CD4-positive, alpha-beta T cell treated with Interleukin-6 at 100 ng/mL for 8 hours (primary cell): ENCODE data around the gene MRPS34.

Experiments used
- DNase-seq: peaks from one replicate; pipeline ENCODE4 v3.0.0-alpha.2; 2020; ENCODE audit warnings: mixed read lengths, low spot score

The MRPS34 gene

GRCh38 chr16:1794221-1794871, 21.4 kb upstream of the MRPS34 start:
- no peak for DNase-seq

GRCh38 chr16:1793578-1794220, 20.8 kb upstream of the MRPS34 start, which contains the start of gene IGFALS:
Gene IGFALS, minus strand, starts transcription at chr16:1793705. Its CDS starts 53 bp downstream, at chr16:1793652.
- no peak for DNase-seq

GRCh38 chr16:1792836-1793577, 20.1 kb upstream of the MRPS34 start:
- no peak for DNase-seq

- no peak for DNase-seq
Observed at GRCh38 chr16:1791943-1792812, 19.2 kb upstream of the MRPS34 start.

GRCh38 chr16:1791256-1791942, 18.5 kb upstream of the MRPS34 start:
- no peak for DNase-seq

GRCh38 chr16:1790611-1791255, 17.8 kb upstream of the MRPS34 start:
- no peak for DNase-seq

- DNase-seq: no peak
Observed at GRCh38 chr16:1790261-1790610, 17.3 kb upstream of the MRPS34 start.

- no peak for DNase-seq
Observed at GRCh38 chr16:1789643-1790045, 16.7 kb upstream of the MRPS34 start.

- no peak for DNase-seq
Observed at GRCh38 chr16:1788708-1789100, 15.8 kb upstream of the MRPS34 start.

GRCh38 chr16:1788095-1788707, 15.3 kb upstream of the MRPS34 start:
- DNase-seq: no peak

- no peak for DNase-seq
Observed at GRCh38 chr16:1787322-1788094, 14.6 kb upstream of the MRPS34 start.

- DNase-seq: no peak
Observed at GRCh38 chr16:1787056-1787321, 14.1 kb upstream of the MRPS34 start.

- DNase-seq: no peak
Observed at GRCh38 chr16:1786242-1787055, 13.5 kb upstream of the MRPS34 start.

- no peak for DNase-seq
Observed at GRCh38 chr16:1785846-1786170, 12.9 kb upstream of the MRPS34 start.

- no peak for DNase-seq
Observed at GRCh38 chr16:1784977-1785845, 12.3 kb upstream of the MRPS34 start.

- DNase-seq: peak; percentile 100
Observed at GRCh38 chr16:1782408-1783264, 9.7 kb upstream of the MRPS34 start, which contains the start of the genes NUBP2 and SPSB3. Gene NUBP2, plus strand, starts transcription at chr16:1782960. Its CDS starts 61 bp downstream, at chr16:1783021. Gene SPSB3, minus strand, starts transcription at chr16:1782571. Its CDS starts 1,088 bp downstream, at chr16:1781483.

- DNase-seq: no peak
Observed at GRCh38 chr16:1781758-1782407, 8.9 kb upstream of the MRPS34 start.
